ENCODE data around the gene LPP.

DNA sequence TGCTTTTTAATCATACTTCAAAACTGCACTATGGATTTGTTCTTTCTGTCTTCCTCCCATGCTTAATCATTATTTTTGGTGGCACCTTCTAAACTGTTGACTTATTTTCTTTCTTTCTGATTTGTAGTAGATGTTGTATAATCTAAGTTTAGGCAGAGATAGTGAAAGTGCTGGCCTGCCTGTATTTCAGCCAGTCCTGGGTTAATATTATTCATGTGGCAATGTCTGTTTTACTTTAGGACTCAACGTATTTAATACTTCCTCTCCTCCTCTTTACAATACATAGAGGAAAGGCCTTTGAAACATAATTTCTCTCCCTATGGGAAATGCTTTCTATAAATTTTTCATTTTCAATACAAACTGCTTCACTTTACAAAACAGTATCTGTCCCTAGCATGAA lies 690.1 kb downstream of the LPP start:
- TF ChIP-seq TAF1 (IDR thresholded peaks at IDR 0.05; ENCODE audit: low read depth, low read length) (no peak), POLR2A (IDR thresholded peaks at IDR 0.05; ENCODE audit: low read depth, low read length) (no peak), POLR2AphosphoS5 (IDR thresholded peaks at IDR 0.05; ENCODE audit: low read depth, low read length) (no peak)

Measured in GM12891 (cell line).